OCI-LY3 (cell line): ENCODE data around the gene GRAMD1B.

ENCODE experiments used
- EZH2phosphoT487 ChIP-seq: fragments of 200-600 bp; shearing (Covaris generic); IDR thresholded peaks from 2 replicates; pipeline ENCODE4 v1.6.1; 2018; ENCODE audit warnings: antibody characterized with exemption, mixed run types, low read depth
- TF ChIP-seq, protein P1 (sequence below): fragments of 200-600, 300-600 bp; sonication (generic); IDR thresholded peaks from 2 replicates; pipeline ENCODE4 v1.5.1; 2014; ENCODE audit warnings: antibody characterized with exemption, low read length, low read depth

- TF ChIP-seq, protein P1, sequence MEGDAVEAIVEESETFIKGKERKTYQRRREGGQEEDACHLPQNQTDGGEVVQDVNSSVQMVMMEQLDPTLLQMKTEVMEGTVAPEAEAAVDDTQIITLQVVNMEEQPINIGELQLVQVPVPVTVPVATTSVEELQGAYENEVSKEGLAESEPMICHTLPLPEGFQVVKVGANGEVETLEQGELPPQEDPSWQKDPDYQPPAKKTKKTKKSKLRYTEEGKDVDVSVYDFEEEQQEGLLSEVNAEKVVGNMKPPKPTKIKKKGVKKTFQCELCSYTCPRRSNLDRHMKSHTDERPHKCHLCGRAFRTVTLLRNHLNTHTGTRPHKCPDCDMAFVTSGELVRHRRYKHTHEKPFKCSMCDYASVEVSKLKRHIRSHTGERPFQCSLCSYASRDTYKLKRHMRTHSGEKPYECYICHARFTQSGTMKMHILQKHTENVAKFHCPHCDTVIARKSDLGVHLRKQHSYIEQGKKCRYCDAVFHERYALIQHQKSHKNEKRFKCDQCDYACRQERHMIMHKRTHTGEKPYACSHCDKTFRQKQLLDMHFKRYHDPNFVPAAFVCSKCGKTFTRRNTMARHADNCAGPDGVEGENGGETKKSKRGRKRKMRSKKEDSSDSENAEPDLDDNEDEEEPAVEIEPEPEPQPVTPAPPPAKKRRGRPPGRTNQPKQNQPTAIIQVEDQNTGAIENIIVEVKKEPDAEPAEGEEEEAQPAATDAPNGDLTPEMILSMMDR = no peak
- no peak for TF ChIP-seq EZH2phosphoT487
Measured at GRCh38 chr11:123523539-123523938, 93.5 kb downstream of the GRAMD1B start.
